HFF-Myc (cell line): Measurements from ENCODE around the gene MCHR1.

ENCODE experiments used
- DNase-seq: peaks from one replicate; pipeline ENCODE4 v3.0.0-alpha.2; 2011; ENCODE audit warnings: low read depth; ENCODE audit errors: extremely low read depth
- H3K4me3 ChIP-seq: replicated peaks from 2 replicates; pipeline ENCODE4 v1.5.1; 2011; ENCODE audit warnings: low read depth, mild to moderate bottlenecking, control low read depth, low read length
- CTCF ChIP-seq: IDR thresholded peaks from 2 replicates; pipeline ENCODE4 v1.5.1; 2012; ENCODE audit warnings: mild to moderate bottlenecking, low read depth, low read length, control low read depth; ENCODE audit errors: missing control alignments

Gene MCHR1

GRCh38 chr22:40636380-40637182 lies 42.7 kb upstream of the MCHR1 start, which contains the start of gene MRTFA:
TSS of gene MRTFA (minus strand) at chr22:40636719.
- no peak for TF ChIP-seq CTCF
- peak; percentile 99 for DNase-seq
- peak within 1 kb of the TSS; percentile 80 for H3K4me3 ChIP-seq

- no peak for TF ChIP-seq CTCF
- DNase-seq = no peak
- peak overlapping the region; percentile 80 for H3K4me3 ChIP-seq
These were observed 41.8 kb upstream of the MCHR1 start for GRCh38 chr22:40637183-40638150.

- TF ChIP-seq CTCF = no peak
- no peak for DNase-seq
- H3K4me3 ChIP-seq = no peak overlapping the region
These were observed 41.0 kb upstream of the MCHR1 start for GRCh38 chr22:40638261-40638660.

GRCh38 chr22:40641269-40641668 lies 38.0 kb upstream of the MCHR1 start:
- no peak for TF ChIP-seq CTCF
- no peak for DNase-seq
- H3K4me3 ChIP-seq = no peak overlapping the region

- TF ChIP-seq CTCF = no peak
- DNase-seq = no peak
- no peak overlapping the region for H3K4me3 ChIP-seq
These were observed 37.0 kb upstream of the MCHR1 start for GRCh38 chr22:40642316-40642715.

GRCh38 chr22:40645579-40646197 lies 33.6 kb upstream of the MCHR1 start:
- H3K4me3 ChIP-seq = no peak overlapping the region
- no peak for TF ChIP-seq CTCF
- DNase-seq = no peak
